Spleen (tissue), 11 donors: ENCODE results near the gene RFX2. TPM values are rescaled to one million over a fixed set of nuclear protein-coding genes. Genes with fewer than 3 reads are reported as not detected.
A peak's percentile ranks its signal among the peaks of the same experiment; 100 is the strongest.

ENCODE experiments used
- DNase-seq: peaks from one replicate; pipeline ENCODE4 v3.0.0-alpha.2; 2020
- H3K27ac ChIP-seq, 8 donors: fragments of 200-600 bp; sonication (generic) in 7 of 8; 1 replicate in 4 of 8; 2 replicates in 4 of 8; pipeline versions ENCODE4 v1.5.0 to v1.8.0; 2016 to 2021; ENCODE audit warnings: inconsistent platforms in 4 of 8, mild to moderate bottlenecking in 4 of 8, moderate library complexity in 1 of 8
- H3K27me3 ChIP-seq, 7 donors: fragments of 200-600 bp; sonication (generic) in 6 of 7; replicated peaks in 1 of 7; 1 replicate in 4 of 7; 2 replicates in 3 of 7; pipeline versions ENCODE4 v1.5.0 to v1.8.0; 2016 to 2021; ENCODE audit warnings: inconsistent platforms in 3 of 7, mild to moderate bottlenecking in 1 of 7
- H3K36me3 ChIP-seq, 6 donors: fragments of 200-600 bp; sonication (generic) in 5 of 6; 1 replicate in 4 of 6; 2 replicates in 2 of 6; pipeline versions ENCODE4 v1.5.0 to v1.8.0; 2016 to 2021; ENCODE audit warnings: inconsistent platforms in 2 of 6
- H3K4me1 ChIP-seq, 6 donors: fragments of 200-600 bp; sonication (generic) in 5 of 6; 1 replicate in 3 of 6; 2 replicates in 3 of 6; pipeline versions ENCODE4 v1.5.0 to v1.8.0; 2016 to 2021; ENCODE audit warnings: inconsistent platforms in 3 of 6
- H3K4me3 ChIP-seq, 8 donors: fragments of 200-600 bp; sonication (generic) in 7 of 8; 1 replicate in 4 of 8; 2 replicates in 4 of 8; pipeline versions ENCODE4 v1.5.0 to v1.8.0; 2016 to 2021; ENCODE audit warnings: inconsistent platforms in 4 of 8, mild to moderate bottlenecking in 4 of 8, moderate library complexity in 2 of 8
- H3K9me3 ChIP-seq, 8 donors: fragments of 200-600 bp; sonication (generic) in 7 of 8; 1 replicate in 4 of 8; 2 replicates in 4 of 8; pipeline versions ENCODE4 v1.5.0 to v1.8.0; 2016 to 2021; ENCODE audit warnings: inconsistent platforms in 4 of 8
- CTCF ChIP-seq, 11 experiments: fragments of 200-600 bp in 7 of 11; fragments of 450-650 bp in 4 of 11; sonication (generic) in 4 of 11; IDR thresholded peaks in 8 of 11; conservative IDR thresholded peaks in 3 of 11; 1 replicate in 7 of 11; 2 replicates in 4 of 11; pipeline versions ENCODE4 v1.4.0 to v1.8.0; 2016 to 2021; ENCODE audit warnings: antibody characterized with exemption in 11 of 11, inconsistent platforms in 4 of 11, mild to moderate bottlenecking in 1 of 11
- POLR2A ChIP-seq, 3 donors: fragments of 450-650 bp; IDR thresholded peaks; one replicate each; pipeline ENCODE4 v1.5.1; 2017; ENCODE audit warnings: antibody characterized with exemption in 3 of 3, mild to moderate bottlenecking in 1 of 3
- POLR2AphosphoS5 ChIP-seq, 3 donors: sonication (generic); formaldehyde crosslinking; IDR thresholded peaks; one replicate each; pipeline ENCODE4 v1.5.1; 2017; ENCODE audit warnings: antibody characterized with exemption in 3 of 3
- WGBS, 5 donors: extraction: QIAGEN DNeasy Blood & Tissue Kit in 3 of 5; methylation state at CpG; one replicate each; pipeline versions ENCODE4 v1.1.5 to v1.1.7; 2013 to 2018; 5-methylcytosine and 5-hydroxymethylcytosine counted together
- intact Hi-C: fragments of 100-400 bp; cut with DNase I; formaldehyde crosslinking; loops from one replicate; pipeline ENCODE4 v1.15.0; 2023; ENCODE audit warnings: low total_unique reads
- polyA plus RNA-seq, 3 donors: library from polyadenylated mRNA; stranded (reverse); fragments of 200-250 nt; gene quantifications; one replicate each; pipeline ENCODE4 v1.2.1, GENCODE V29; 2013
- total RNA-seq, 7 donors: library from RNA; depleted of rRNA in 3 of 7; stranded (reverse); fragments of >200 nt in 3 of 7; fragmentation: NEBNext Ultra II Directional in 4 of 7; extraction: Animal tissue kit (Norgen Biotek cat#: 25700) in 4 of 7; gene quantifications; one replicate each; pipeline versions ENCODE4 v1.1.0 to v1.2.1, GENCODE V29; 2016 to 2021
- donor health status: healthy with polysubstance abuse.
- donor health status: DM: no; HTN: no; CAD: no; lungs with moderate emphysema.
- donor health status: DM: no; HTN: no; CAD: no.
- donor health status: Bipolar disorder and iron deficiency.
- donor health status: healthy.
- donor health status: DM: no; HTN: no; CAD: no.
- donor health status: DM: yes; HTN: yes; CAD: no.

Gene RFX2
- total and polyA plus RNA-seq, 10 donors = 1.1 to 15.8 (median 7.8) TPM

- Histone ChIP-seq H3K4me1 (peaks cover 0 to 58% (median 36%) of the 10 kb centered on the region in 6 donors), H3K36me3 (no peaks in the 10 kb centered on the region), H3K4me3 (no peak overlapping the region), H3K9me3 (no peaks in the 10 kb centered on the region), H3K27ac (peak overlapping the region in 7 of 8 donors; percentile 41 to 77 (median 66)), H3K27me3 (peaks cover 0 to 41% (median 0%) of the 10 kb centered on the region in 7 donors)
- intact Hi-C loops = no loop called here
- DNase-seq = no peak
- no peak for TF ChIP-seq POLR2A (IDR thresholded peaks at IDR 0.05)
- TF ChIP-seq POLR2AphosphoS5 (IDR thresholded peaks at IDR 0.05) = no peak
- no peak for TF ChIP-seq CTCF (IDR thresholded peaks at IDR 0.05 in 8 of 11, conservative IDR thresholded peaks at IDR 0.05 in 3 of 11)
- 30 to 41% (median 34%) methylated on average over 18 of the region's 18 CpGs for WGBS, 5 donors
Observed at GRCh38 chr19:6066661-6067646, 43.3 kb downstream of the RFX2 start.

GRCh38 chr19:6065685-6066374 lies 44.5 kb downstream of the RFX2 start:
- 15 to 33% (median 19%) methylated on average over 16 of the region's 16 CpGs for WGBS, 5 donors
- intact Hi-C loops = no loop called here
- Histone ChIP-seq H3K4me1 (peaks cover 0 to 68% (median 41%) of the 10 kb centered on the region in 6 donors), H3K27ac (peak overlapping the region in 6 of 8 donors; percentile 39 to 77 (median 71)), H3K36me3 (no peaks in the 10 kb centered on the region), H3K9me3 (no peaks in the 10 kb centered on the region), H3K27me3 (peaks cover 0 to 41% (median 0%) of the 10 kb centered on the region in 7 donors), H3K4me3 (peak overlapping the region in 1 of 8 donors; percentile 19)
- no peak for DNase-seq
- TF ChIP-seq POLR2A (IDR thresholded peaks at IDR 0.05) = no peak
- TF ChIP-seq POLR2AphosphoS5 (IDR thresholded peaks at IDR 0.05) = no peak
- TF ChIP-seq CTCF (IDR thresholded peaks at IDR 0.05 in 8 of 11, conservative IDR thresholded peaks at IDR 0.05 in 3 of 11) = no peak

- WGBS, 5 donors = 86 to 94% (median 89%) methylated on average over 8 of the region's 8 CpGs
- Histone ChIP-seq H3K9me3 (no peaks in the 10 kb centered on the region), H3K27me3 (peaks cover 0 to 41% (median 0%) of the 10 kb centered on the region in 7 donors), H3K4me1 (peaks cover 0 to 81% (median 47%) of the 10 kb centered on the region in 6 donors), H3K36me3 (no peaks in the 10 kb centered on the region), H3K27ac (no peak overlapping the region), H3K4me3 (no peak overlapping the region)
- TF ChIP-seq POLR2A (IDR thresholded peaks at IDR 0.05) (no peak), CTCF (IDR thresholded peaks at IDR 0.05 in 8 of 11, conservative IDR thresholded peaks at IDR 0.05 in 3 of 11) (no peak), POLR2AphosphoS5 (IDR thresholded peaks at IDR 0.05) (no peak)
- intact Hi-C loops = no loop called here
- no peak for DNase-seq
Observed at GRCh38 chr19:6064336-6065073, 45.8 kb downstream of the RFX2 start.
